SK-N-SH (cell line): Measurements from ENCODE around the gene SMPD2. TPM values are rescaled to one million over a fixed set of nuclear protein-coding genes. Genes with fewer than 3 reads are reported as not detected.

Experiments
- CTCF ChIA-PET: fragments of 300-600, 350-600 bp; formaldehyde crosslinking; extraction: SDS; loops from one replicate; lab custom pipeline; 2021; lab: Yijun Ruan, JAX
- POLR2A ChIA-PET: fragments of 350-600 bp; sonication (Branson Sonifier 250); formaldehyde crosslinking; extraction: SDS; loops from one replicate; lab custom pipeline; 2020; ENCODE audit warnings: antibody characterized with exemption, inconsistent platforms; lab: Yijun Ruan, JAX
- DNase-seq: peaks from one replicate; pipeline ENCODE4 v3.0.0; 2012
- H2AFZ ChIP-seq: fragments of 200-600 bp; sonication (generic); 2 replicates; pipeline ENCODE4 v1.8.1; 2016; ENCODE audit warnings: antibody characterized with exemption, mild to moderate bottlenecking, low read depth
- H3F3A ChIP-seq: fragments of 200-600 bp; sonication (generic); replicated peaks from 2 replicates; pipeline ENCODE3; 2016; ENCODE audit warnings: antibody characterized with exemption, mild to moderate bottlenecking; ENCODE audit not compliant: insufficient read depth
- H3K27ac ChIP-seq, 2 experiments: fragments of 200-500 bp in 1 of 2; fragments of 200-600 bp in 1 of 2; sonication (Bioruptor generic) in 1 of 2; sonication (generic), shearing (Covaris generic) in 1 of 2; 2 replicates each; pipeline versions ENCODE4 v1.5.1 to v1.6.1; 2014 to 2016; ENCODE audit warnings: low read depth in 2 of 2, inconsistent platforms in 1 of 2, low read length in 1 of 2, mild to moderate bottlenecking in 1 of 2, mixed read lengths in 1 of 2
- H3K27me3 ChIP-seq: fragments of 200-600 bp; sonication (generic), shearing (Covaris generic); 2 replicates; pipeline ENCODE4 v1.6.1; 2016; ENCODE audit warnings: mixed run types; ENCODE audit not compliant: insufficient read depth
- H3K36me3 ChIP-seq, 2 experiments: fragments of 200-500 bp in 1 of 2; fragments of 200-600 bp in 1 of 2; sonication (Bioruptor generic) in 1 of 2; sonication (generic) in 1 of 2; replicated peaks in 1 of 2; 2 replicates each; pipeline versions ENCODE3 to v1.5.1; 2014 to 2016; ENCODE audit warnings: low read length in 1 of 2, mild to moderate bottlenecking in 1 of 2; ENCODE audit not compliant: insufficient read depth in 2 of 2, control insufficient read depth in 1 of 2
- H3K4me1 ChIP-seq, 2 experiments: fragments of 200-500 bp in 1 of 2; fragments of 200-600 bp in 1 of 2; sonication (Bioruptor generic) in 1 of 2; sonication (generic), shearing (Covaris generic) in 1 of 2; 2 replicates each; pipeline versions ENCODE4 v1.5.1 to v1.6.1; 2014 to 2016; ENCODE audit warnings: low read depth in 1 of 2, low read length in 1 of 2, mixed run types in 1 of 2; ENCODE audit not compliant: insufficient read depth in 2 of 2, control insufficient read depth in 1 of 2
- H3K4me2 ChIP-seq: fragments of 200-600 bp; sonication (generic), shearing (Covaris generic); 2 replicates; pipeline ENCODE4 v1.6.1; 2017; ENCODE audit warnings: mixed run types
- H3K4me3 ChIP-seq, 2 experiments: fragments of 200-500 bp in 1 of 2; fragments of 200-600 bp in 1 of 2; sonication (Bioruptor generic) in 1 of 2; sonication (generic), shearing (Covaris generic) in 1 of 2; 2 replicates each; pipeline versions ENCODE4 v1.5.1 to v1.8.1; 2014 to 2016; ENCODE audit warnings: low read depth in 2 of 2, inconsistent platforms in 1 of 2, low read length in 1 of 2, mild to moderate bottlenecking in 1 of 2, mixed read lengths in 1 of 2, moderate library complexity in 1 of 2
- H3K79me2 ChIP-seq: fragments of 200-600 bp; sonication (generic); 2 replicates; pipeline ENCODE4 v1.8.1; 2017; ENCODE audit warnings: mild to moderate bottlenecking; ENCODE audit not compliant: insufficient read depth
- H3K9ac ChIP-seq: fragments of 200-600 bp; sonication (generic); 2 replicates; pipeline ENCODE4 v1.6.1; 2017; ENCODE audit warnings: mixed run types
- H3K9me2 ChIP-seq: fragments of 200-600 bp; sonication (generic); 2 replicates; pipeline ENCODE4 v1.6.1; 2017; ENCODE audit warnings: mixed run types
- H3K9me3 ChIP-seq: fragments of 200-600 bp; sonication (generic); 2 replicates; pipeline ENCODE4 v1.6.1; 2017; ENCODE audit warnings: mixed run types, mild to moderate bottlenecking, moderate library complexity
- H4K20me1 ChIP-seq: fragments of 200-600 bp; sonication (generic); 2 replicates; pipeline ENCODE4 v1.6.1; 2017; ENCODE audit warnings: mild to moderate bottlenecking, mixed run types; ENCODE audit not compliant: insufficient read depth
- CHD2 ChIP-seq: fragments of 150-350 bp; IDR thresholded peaks from 2 replicates; pipeline ENCODE4 v1.6.1; 2018; ENCODE audit warnings: low read length; ENCODE audit not compliant: partially characterized antibody
- ELF1 ChIP-seq: IDR thresholded peaks from 2 replicates; pipeline ENCODE4 v1.4.0; 2012
- EP300 ChIP-seq, 2 experiments: IDR thresholded peaks; 2 replicates each; pipeline versions ENCODE4 v1.4.0 to v1.6.1; 2012; ENCODE audit warnings: borderline replicate concordance in 1 of 2, low read depth in 1 of 2, low read length in 1 of 2
- EZH2phosphoT487 ChIP-seq: fragments of 200-600 bp; sonication (generic); IDR thresholded peaks from 2 replicates; pipeline ENCODE4 v1.6.1; 2017; ENCODE audit warnings: low read depth, mixed run types, mild to moderate bottlenecking, antibody characterized with exemption, moderate library complexity, borderline replicate concordance
- FOSL2 ChIP-seq: IDR thresholded peaks from 2 replicates; pipeline ENCODE4 v1.4.0; 2012; ENCODE audit warnings: low read depth, mild to moderate bottlenecking, moderate library complexity, borderline replicate concordance
- FOXJ3 ChIP-seq: sonication (generic); formaldehyde crosslinking; IDR thresholded peaks from 2 replicates; pipeline ENCODE4 v1.5.1; 2020; ENCODE audit warnings: mild to moderate bottlenecking, missing genetic modification reagents
- GABPA ChIP-seq: IDR thresholded peaks from 2 replicates; pipeline ENCODE4 v1.4.0; 2012; ENCODE audit warnings: low read depth, mild to moderate bottlenecking
- GATA2 ChIP-seq: sonication (generic); formaldehyde crosslinking; IDR thresholded peaks from 2 replicates; pipeline ENCODE4 v1.5.0; 2020; ENCODE audit warnings: mild to moderate bottlenecking, missing genetic modification reagents
- JUND ChIP-seq: IDR thresholded peaks from 2 replicates; pipeline ENCODE4 v1.4.0; 2012
- MEF2A ChIP-seq: IDR thresholded peaks from 2 replicates; pipeline ENCODE4 v1.4.0; 2012; ENCODE audit warnings: low read depth, borderline replicate concordance
- NFIC ChIP-seq: IDR thresholded peaks from 2 replicates; pipeline ENCODE4 v1.4.0; 2012; ENCODE audit warnings: borderline replicate concordance
- POLR2AphosphoS5 ChIP-seq: IDR thresholded peaks from 2 replicates; pipeline ENCODE4 v1.6.1; 2012; ENCODE audit warnings: low read depth, low read length
- RCOR1 ChIP-seq: fragments of 150-350 bp; IDR thresholded peaks from 2 replicates; pipeline ENCODE4 v1.6.1; 2017; ENCODE audit warnings: antibody characterized with exemption, low read length
- REST ChIP-seq: IDR thresholded peaks from 2 replicates; pipeline ENCODE4 v1.6.1; 2012; ENCODE audit warnings: mild to moderate bottlenecking, low read depth, low read length, moderate library complexity
- RFX5 ChIP-seq: IDR thresholded peaks from 2 replicates; pipeline ENCODE4 v1.6.1; 2012; ENCODE audit warnings: mild to moderate bottlenecking, improper control_type of control experiment, low read length
- SIN3A ChIP-seq: IDR thresholded peaks from 2 replicates; pipeline ENCODE4 v1.6.1; 2012; ENCODE audit warnings: low read depth, mild to moderate bottlenecking, low read length, moderate library complexity, borderline replicate concordance
- SMC3 ChIP-seq: IDR thresholded peaks from 2 replicates; pipeline ENCODE4 v1.6.1; 2012; ENCODE audit warnings: low read depth, low read length, improper control_type of control experiment
- TAF1 ChIP-seq: IDR thresholded peaks from 2 replicates; pipeline ENCODE4 v1.6.1; 2012; ENCODE audit warnings: low read depth, mild to moderate bottlenecking, low read length, moderate library complexity, borderline replicate concordance
- TCF12 ChIP-seq: IDR thresholded peaks from 2 replicates; pipeline ENCODE4 v1.4.0; 2012
- USF2 ChIP-seq: fragments of 150-350 bp; IDR thresholded peaks from 2 replicates; pipeline ENCODE4 v1.6.1; 2017; ENCODE audit warnings: antibody characterized with exemption, low read length, low read depth, borderline replicate concordance
- YY1 ChIP-seq: IDR thresholded peaks from 2 replicates; pipeline ENCODE4 v1.4.0; 2012; ENCODE audit warnings: low read depth, mild to moderate bottlenecking
- WGBS: methylation state at CpG from one replicate; pipeline ENCODE4 v1.1.6; 2017; ENCODE audit warnings: low lambda C conversion rate; 5-methylcytosine and 5-hydroxymethylcytosine counted together
- polyA plus RNA-seq, 3 experiments: library from polyadenylated mRNA; depleted of rRNA; stranded (reverse); fragments of >200 nt; gene quantifications; 2 replicates each; pipeline ENCODE4 v1.2.3, GENCODE V29; 2012

The SMPD2 gene
- polyA plus RNA-seq, 1 of the 3 experiments (the other 2 are of a cell fraction): 9.7 TPM

DNA sequence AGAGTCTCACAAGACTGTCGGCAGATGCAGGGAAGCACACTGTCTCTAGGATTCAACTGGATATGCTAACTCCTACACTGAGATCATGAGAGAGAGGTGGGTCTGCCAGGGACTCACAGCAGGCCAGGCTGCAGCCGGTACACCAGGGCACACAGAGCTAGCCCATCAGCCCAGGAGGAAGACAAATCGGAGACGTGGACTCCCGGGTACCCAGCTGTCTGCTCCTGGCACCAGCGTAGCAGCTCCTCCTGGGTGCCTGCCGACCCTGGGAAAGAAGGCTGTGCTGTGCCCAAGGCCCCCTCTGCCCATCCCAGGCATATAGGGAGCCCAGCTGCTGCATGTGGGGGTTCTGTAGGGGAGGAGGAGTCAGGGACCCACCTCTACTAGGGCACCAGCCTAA lies 8.1 kb downstream of the SMPD2 start:
- Histone ChIP-seq H3K4me2 (no peak overlapping the region), H3K4me3 (no peak overlapping the region), H3K4me1 (peaks cover 0 to 4% of the 10 kb centered on the region in 2 experiments; a peak in 1 of 4 replicates), H4K20me1 (no peaks in the 10 kb centered on the region), H2AFZ (no peak overlapping the region), H3F3A (no peaks in the 10 kb centered on the region), H3K79me2 (peaks cover 1% of the 10 kb centered on the region; the same call in 1 of the 2 replicates), H3K9me3 (no peaks in the 10 kb centered on the region), H3K27ac (no peak overlapping the region), H3K27me3 (no peaks in the 10 kb centered on the region), H3K9me2 (no peaks in the 10 kb centered on the region), H3K36me3 (peaks cover 10 to 55% of the 10 kb centered on the region in 2 experiments), H3K9ac (no peak overlapping the region)
- POLR2A ChIA-PET: interaction anchor here (0.7 to 1.5 kb wide), 2 partner anchors 8 to 16 kb away, joined by 3 to 5 read pairs; partner anchors contain the start of genes PPIL6 and SMPD2
- TF ChIP-seq EP300 (IDR thresholded peaks at IDR 0.05; ENCODE audit: borderline replicate concordance in 1 of 2, low read depth in 1 of 2, low read length in 1 of 2): no peak
- TF ChIP-seq EZH2phosphoT487: no peak
- DNase-seq: no peak
- CTCF ChIA-PET: interaction anchor here (0.5 kb wide), 1 partner anchor 673 kb away, joined by 3 read pairs; no protein-coding TSS in a partner anchor
- WGBS: 82% methylated on average over 3 of the region's 7 CpGs

- WGBS: 98% methylated on average over 11 of the region's 19 CpGs
- H3K36me3 ChIP-seq: peaks cover 10 to 49% of the 10 kb centered on the region in 2 experiments
Observed at GRCh38 chr6:109449064-109449794, 8.7 kb downstream of the SMPD2 start.

More at GRCh38 chr6:109449064-109449794, 8.7 kb downstream of the SMPD2 start:
- no peak for DNase-seq
- no peaks in the 10 kb centered on the region for H3K9me3 ChIP-seq
- no peaks in the 10 kb centered on the region for H3F3A ChIP-seq
- H3K4me3 ChIP-seq: no peak overlapping the region
- peaks cover 0 to 10% of the 10 kb centered on the region in 2 experiments; a peak in 1 of 4 replicates for H3K4me1 ChIP-seq
- peaks cover 8% of the 10 kb centered on the region; the same call in 1 of the 2 replicates for H3K79me2 ChIP-seq
- no peak overlapping the region for H2AFZ ChIP-seq
- H3K9me2 ChIP-seq: no peaks in the 10 kb centered on the region
- TF ChIP-seq CHD2 (no peak), EZH2phosphoT487 (no peak), TAF1 (no peak), GATA2 (CRISPR knock-in tag) (no peak), GABPA (no peak), POLR2AphosphoS5 (no peak), YY1 (no peak), RCOR1 (no peak), NFIC (no peak), FOXJ3 (CRISPR knock-in tag) (no peak), REST (no peak), JUND (no peak), FOSL2 (no peak), MEF2A (no peak), SMC3 (no peak), SIN3A (no peak), RFX5 (no peak), TCF12 (no peak), USF2 (no peak), ELF1 (no peak)
- H3K27ac ChIP-seq: no peak overlapping the region
- no peak overlapping the region for H3K9ac ChIP-seq
- CTCF ChIA-PET: interaction anchor here (0.5 to 2.0 kb wide), 2 partner anchors 8 to 672 kb away, joined by 3 to 12 read pairs; partner anchors contain the start of genes PPIL6 and SMPD2
- no peaks in the 10 kb centered on the region for H3K27me3 ChIP-seq
- H4K20me1 ChIP-seq: no peaks in the 10 kb centered on the region
- POLR2A ChIA-PET: interaction anchor here (0.7 to 1.5 kb wide), 2 partner anchors 9 to 15 kb away, joined by 3 to 5 read pairs; partner anchors contain the start of genes PPIL6 and SMPD2
- H3K4me2 ChIP-seq: no peak overlapping the region
